GM10248 (cell line): Measurements from ENCODE around the gene TFCP2L1.

Experiments
- CTCF ChIA-PET: fragments of 300-600 bp; sonication (Branson Sonifier 250); formaldehyde crosslinking; extraction: SDS; loops from one replicate; lab custom pipeline; 2021; ENCODE audit warnings: antibody characterized with exemption; lab: Yijun Ruan, JAX
- POLR2A ChIA-PET: fragments of 350-650 bp; sonication (Branson Sonifier 250); formaldehyde crosslinking; extraction: SDS; loops from one replicate; lab custom pipeline; 2020; ENCODE audit warnings: antibody characterized with exemption; lab: Yijun Ruan, JAX
- DNase-seq: peaks from one replicate; pipeline ENCODE4 v3.0.0; 2012; ENCODE audit errors: extremely low spot score
- TF ChIP-seq, protein P1 (sequence below): IDR thresholded peaks from 2 replicates; pipeline ENCODE4 v1.5.1; 2012; ENCODE audit warnings: mild to moderate bottlenecking, low read depth; ENCODE audit errors: extremely low read depth, missing control alignments, control extremely low read depth

TFCP2L1 gene

DNA sequence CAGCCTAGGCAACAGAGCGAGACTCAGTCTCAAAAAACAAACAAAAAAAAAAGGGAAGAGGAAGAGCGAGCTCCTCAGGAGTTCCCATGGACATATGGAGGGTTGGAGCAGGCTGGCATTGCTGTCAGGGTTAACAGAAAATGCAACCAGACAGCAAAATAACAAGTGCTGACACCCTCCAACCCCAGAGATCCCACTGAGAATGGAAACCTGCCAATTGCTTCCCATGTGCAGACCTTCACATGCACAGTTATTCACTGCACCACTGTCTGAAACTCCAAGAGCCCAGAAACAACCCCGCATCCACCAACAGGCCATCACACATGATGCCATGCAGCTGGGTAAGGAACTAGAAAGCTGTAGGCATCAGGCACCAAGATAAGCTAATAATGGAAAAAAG lies 43.5 kb downstream of the TFCP2L1 start:
- ChIA-PET CTCF (no interaction called here), POLR2A (no interaction called here)
- no peak for DNase-seq
- TF ChIP-seq, protein P1, sequence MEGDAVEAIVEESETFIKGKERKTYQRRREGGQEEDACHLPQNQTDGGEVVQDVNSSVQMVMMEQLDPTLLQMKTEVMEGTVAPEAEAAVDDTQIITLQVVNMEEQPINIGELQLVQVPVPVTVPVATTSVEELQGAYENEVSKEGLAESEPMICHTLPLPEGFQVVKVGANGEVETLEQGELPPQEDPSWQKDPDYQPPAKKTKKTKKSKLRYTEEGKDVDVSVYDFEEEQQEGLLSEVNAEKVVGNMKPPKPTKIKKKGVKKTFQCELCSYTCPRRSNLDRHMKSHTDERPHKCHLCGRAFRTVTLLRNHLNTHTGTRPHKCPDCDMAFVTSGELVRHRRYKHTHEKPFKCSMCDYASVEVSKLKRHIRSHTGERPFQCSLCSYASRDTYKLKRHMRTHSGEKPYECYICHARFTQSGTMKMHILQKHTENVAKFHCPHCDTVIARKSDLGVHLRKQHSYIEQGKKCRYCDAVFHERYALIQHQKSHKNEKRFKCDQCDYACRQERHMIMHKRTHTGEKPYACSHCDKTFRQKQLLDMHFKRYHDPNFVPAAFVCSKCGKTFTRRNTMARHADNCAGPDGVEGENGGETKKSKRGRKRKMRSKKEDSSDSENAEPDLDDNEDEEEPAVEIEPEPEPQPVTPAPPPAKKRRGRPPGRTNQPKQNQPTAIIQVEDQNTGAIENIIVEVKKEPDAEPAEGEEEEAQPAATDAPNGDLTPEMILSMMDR = no peak

DNA sequence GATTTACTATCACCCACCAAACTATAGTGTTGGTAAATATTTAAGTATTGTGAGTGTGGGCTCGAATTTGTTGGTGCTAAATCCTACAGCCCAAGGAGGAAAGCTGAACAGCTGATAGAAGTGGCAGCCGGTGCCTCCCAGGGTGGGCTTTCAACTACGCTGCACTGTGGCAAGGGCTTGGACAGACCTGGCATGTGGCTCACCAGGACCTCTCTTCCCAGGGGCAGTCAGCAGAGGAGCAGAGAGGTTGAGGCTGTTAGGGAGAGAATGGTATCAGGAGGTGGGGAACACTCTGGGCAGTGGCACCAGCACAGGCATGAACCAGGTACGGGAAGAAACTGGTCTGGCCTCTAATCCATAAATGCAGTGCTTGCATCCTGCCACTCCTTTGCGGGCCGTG lies 44.6 kb downstream of the TFCP2L1 start:
- no peak for DNase-seq
- TF ChIP-seq, protein P1 = no peak
- CTCF ChIA-PET = no interaction called here
- POLR2A ChIA-PET = no interaction called here

DNA sequence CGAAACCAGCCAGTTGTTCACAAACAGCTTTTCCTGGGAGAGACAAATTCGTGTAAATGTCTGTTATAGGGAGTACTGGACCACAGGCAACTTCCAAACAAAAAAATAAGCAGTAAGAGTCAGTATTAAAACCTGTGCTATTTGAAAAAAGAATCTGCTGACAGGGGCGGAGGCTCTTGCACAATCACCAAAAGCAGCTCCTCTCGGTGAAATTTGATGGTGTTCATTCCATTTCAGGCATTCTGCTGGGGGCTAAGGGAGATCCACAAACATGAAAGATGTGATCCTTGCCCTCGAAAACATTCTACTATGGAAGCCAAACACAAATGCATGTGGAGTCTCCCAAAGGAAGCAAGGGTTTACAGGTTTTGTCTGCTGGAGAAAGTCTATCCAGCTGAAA lies 45.0 kb downstream of the TFCP2L1 start:
- CTCF ChIA-PET = no interaction called here
- DNase-seq = no peak
- POLR2A ChIA-PET = no interaction called here
- TF ChIP-seq, protein P1 = no peak

DNA sequence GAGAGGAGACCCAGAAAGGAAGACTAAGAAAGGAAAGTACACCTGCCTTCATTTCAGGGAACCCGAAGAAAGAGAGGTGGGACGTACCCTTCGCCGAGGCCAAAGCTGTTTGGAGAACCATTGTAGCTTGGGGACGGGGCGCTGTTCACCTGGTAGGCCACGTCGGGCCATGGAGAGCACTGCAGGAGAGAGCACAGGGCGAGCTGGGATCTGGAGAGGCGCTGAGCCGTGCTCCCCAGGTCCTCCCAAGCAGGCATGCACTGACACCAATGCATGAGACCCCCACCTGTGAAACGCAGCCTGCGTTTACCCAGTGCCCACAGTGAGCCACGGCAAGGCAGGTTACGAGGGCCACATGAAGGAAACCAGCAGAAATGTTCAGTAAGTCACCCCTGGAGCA lies 45.5 kb downstream of the TFCP2L1 start:
- DNase-seq = no peak
- POLR2A ChIA-PET = no interaction called here
- CTCF ChIA-PET = no interaction called here
- TF ChIP-seq, protein P1 = no peak

DNA sequence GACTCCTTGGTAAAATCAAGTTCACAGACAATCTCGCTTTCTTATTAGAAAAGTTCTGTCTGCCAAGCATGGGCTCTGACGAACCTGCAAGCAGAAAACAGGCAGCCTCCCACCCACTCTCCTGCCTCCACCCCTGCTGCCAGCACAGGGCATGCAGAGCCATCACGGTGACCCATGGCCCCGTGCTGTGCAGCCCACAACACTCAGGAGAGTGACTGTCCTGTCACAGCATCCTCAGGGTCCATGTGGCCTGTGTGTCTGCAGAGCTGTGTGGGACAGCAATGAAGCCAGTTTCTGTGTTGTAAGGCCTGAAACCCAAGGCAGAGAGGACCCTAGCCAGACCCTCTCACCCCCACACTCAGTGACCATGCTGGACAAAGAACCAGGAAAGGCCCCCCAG lies 46.2 kb downstream of the TFCP2L1 start:
- POLR2A ChIA-PET = no interaction called here

DNA sequence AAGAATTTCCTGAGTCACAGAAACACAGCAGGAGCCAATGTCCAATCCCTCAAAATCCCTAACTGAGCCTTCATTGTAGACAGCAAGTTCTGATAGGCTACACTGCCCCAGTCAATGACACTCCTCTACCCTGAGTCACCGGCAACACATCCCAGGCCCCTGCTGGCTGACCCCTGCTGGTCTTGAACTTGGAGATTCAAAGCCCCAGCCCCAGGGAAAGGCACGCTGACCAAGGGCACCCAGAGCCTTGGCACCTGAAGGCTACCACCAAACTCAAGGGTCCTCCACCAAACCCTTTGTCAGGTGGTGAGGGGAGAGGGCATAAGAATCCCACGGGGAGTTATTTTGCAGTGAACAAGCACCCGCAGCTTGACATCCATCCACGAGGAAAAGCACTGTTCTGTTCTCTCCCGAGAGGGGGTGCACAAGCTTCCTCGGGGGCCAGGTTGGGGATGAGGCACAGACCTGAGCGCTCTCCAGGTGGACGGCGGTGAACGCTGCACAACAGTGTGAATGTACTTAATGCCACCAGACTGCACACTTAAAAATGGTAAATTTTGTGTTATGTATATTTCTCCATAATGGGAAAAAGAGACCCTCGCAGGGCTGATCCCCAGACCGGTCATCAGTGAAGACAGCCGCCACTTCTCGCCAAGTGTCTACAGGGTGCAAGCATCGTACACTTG lies 46.9 kb downstream of the TFCP2L1 start:
- DNase-seq = no peak
- POLR2A ChIA-PET = no interaction called here
- TF ChIP-seq, protein P1 = no peak
- CTCF ChIA-PET = no interaction called here

More for the DNA sequence above, 46.2 kb downstream of the TFCP2L1 start:
- CTCF ChIA-PET = no interaction called here
- TF ChIP-seq, protein P1 = no peak
- DNase-seq = no peak
